Heart left ventricle (tissue), 16 donors: ENCODE results near the gene CHIT1. TPM values are rescaled to one million over a fixed set of nuclear protein-coding genes. Genes with fewer than 3 reads are reported as not detected.
"Not testable (repeated sequence)": the region's sequence is repeated elsewhere in the genome, so short reads cannot be mapped to it uniquely, and the experiment has no call there.

Experiments
- ATAC-seq, 4 donors: fragments of 200-7000 bp; cut with Tn5 transposase; one replicate each; pipeline ENCODE4 v1.9.1; 2020 to 2022; ENCODE audit warnings: moderate library complexity in 4 of 4, mild to moderate bottlenecking in 3 of 4, moderate number of reproducible peaks in 1 of 4
- DNase-seq, 5 donors: peaks; one replicate each; pipeline ENCODE4 v3.0.0-alpha.2; 2020
- H3K27ac ChIP-seq, 12 donors: fragments of 200-600 bp; sonication (generic) in 4 of 12; one replicate each; pipeline versions ENCODE4 v1.5.0 to v1.8.0; 2016 to 2022; ENCODE audit warnings: mild to moderate bottlenecking in 2 of 12
- H3K27me3 ChIP-seq, 9 donors: fragments of 200-600 bp; sonication (generic) in 2 of 9; one replicate each; pipeline versions ENCODE4 v1.5.1 to v1.8.0; 2016 to 2022; ENCODE audit warnings: mild to moderate bottlenecking in 3 of 9
- H3K36me3 ChIP-seq, 9 donors: fragments of 200-600 bp; sonication (generic) in 2 of 9; one replicate each; pipeline versions ENCODE4 v1.5.0 to v1.8.0; 2018 to 2022; ENCODE audit warnings: mild to moderate bottlenecking in 2 of 9
- H3K4me1 ChIP-seq, 12 donors: fragments of 200-600 bp; sonication (generic) in 4 of 12; one replicate each; pipeline versions ENCODE4 v1.5.0 to v1.8.0; 2016 to 2022; ENCODE audit warnings: mild to moderate bottlenecking in 3 of 12
- H3K4me3 ChIP-seq, 12 donors: fragments of 200-600 bp; sonication (generic) in 4 of 12; one replicate each; pipeline versions ENCODE4 v1.5.0 to v1.8.0; 2017 to 2022; ENCODE audit warnings: mild to moderate bottlenecking in 9 of 12, moderate library complexity in 4 of 12
- H3K9me3 ChIP-seq, 12 donors: fragments of 200-600 bp; sonication (generic) in 4 of 12; one replicate each; pipeline versions ENCODE4 v1.5.0 to v1.8.0; 2016 to 2022; ENCODE audit warnings: mild to moderate bottlenecking in 1 of 12
- CTCF ChIP-seq, 12 donors: fragments of 200-600 bp; sonication (generic) in 4 of 12; IDR thresholded peaks; one replicate each; pipeline versions ENCODE4 v1.5.0 to v1.8.0; 2018 to 2022; ENCODE audit warnings: antibody characterized with exemption in 12 of 12, mild to moderate bottlenecking in 5 of 12
- POLR2A ChIP-seq, 2 donors: fragments of 450-650 bp; IDR thresholded peaks; one replicate each; pipeline ENCODE4 v1.6.1; 2017; ENCODE audit warnings: antibody characterized with exemption in 2 of 2, mild to moderate bottlenecking in 2 of 2, moderate library complexity in 2 of 2
- WGBS, 4 donors: extraction: QIAGEN DNeasy Blood & Tissue Kit in 2 of 4; methylation state at CpG; one replicate each; pipeline versions ENCODE4 v1.1.5 to v1.1.7; 2013 to 2018; 5-methylcytosine and 5-hydroxymethylcytosine counted together
- intact Hi-C, 10 donors: fragments of 100-400 bp; cut with DNase I; formaldehyde crosslinking; loops; one replicate each; pipeline versions ENCODE4 v1.11.1 to v1.14.2; 2022
- polyA plus RNA-seq, 2 donors: library from polyadenylated mRNA; stranded (reverse); fragments of 200-250 nt; gene quantifications; one replicate each; pipeline ENCODE4 v1.2.3, GENCODE V29; 2013
- total RNA-seq, 9 donors: library from RNA; depleted of rRNA in 2 of 9; stranded (reverse); fragments of >200 nt in 2 of 9; fragmentation: NEBNext Ultra II Directional in 3 of 9; extraction: Animal tissue kit (Norgen Biotek cat#: 25700) in 3 of 9; gene quantifications; one replicate each; pipeline versions ENCODE4 v1.1.0 to v1.2.4, GENCODE V29; 2016 to 2023
- donor health status: ischemic (EF 13 %, LVEDD 7.1; RV severe dilation, severe dysfunction).
- donor health status: healthy with polysubstance abuse.
- donor health status: DM: no; HTN: yes; CAD: no.
- donor health status: DM: no; HTN: no; CAD: no.
- donor health status: ischemic (EF 25% LVEDD 6.9; RV normal size, moderate dysfunction).
- donor health status: ischemic (EF 25% LVEDD 5.7; RV mildly dilated, moderate dysfunction).
- donor health status: healthy.
- donor health status: DM: yes; HTN: yes; CAD: no.
- donor health status: ischemic (EF 35%, LVEDD 5.7; RV mildly dilated, moderate dysfunction).
- donor health status: nonischemic (EF 11% LVEDD 7.7; RV severe dilation, severe dysfunction).
- donor health status: DM: yes; HTN: yes; CAD: no.
- donor health status: PGD.
- donor health status: ischemic (EF 29% LVEDD 5.4; RV normal size, mild dysfunction).
- donor health status: nonischemic (EF 23%, LVEDD 6.1; RV moderate dilation, normal function).

CHIT1 gene
- total and polyA plus RNA-seq, 11 donors: 0.05 to 1.7 (median 0.22) TPM; not detected in 6

GRCh38 chr1:203251466-203251865 is 22.0 kb upstream of the CHIT1 start:
- Histone ChIP-seq H3K4me3 (no peak overlapping the region), H3K36me3 (no peaks in the 10 kb centered on the region), H3K27ac (no peak overlapping the region), H3K4me1 (no peaks in the 10 kb centered on the region), H3K27me3 (peaks cover 0 to 29% (median 0%) of the 10 kb centered on the region in 9 donors), H3K9me3 (peaks cover 0 to 10% (median 0%) of the 10 kb centered on the region in 12 donors)
- no peak for DNase-seq
- TF ChIP-seq CTCF (IDR thresholded peaks at IDR 0.05): no peak
- TF ChIP-seq POLR2A (IDR thresholded peaks at IDR 0.05): no peak
- WGBS, 4 donors: 91 to 94% (median 93%) methylated on average over 2 of the region's 2 CpGs
- no peak for ATAC-seq
- intact Hi-C loops: no loop called here

DNA sequence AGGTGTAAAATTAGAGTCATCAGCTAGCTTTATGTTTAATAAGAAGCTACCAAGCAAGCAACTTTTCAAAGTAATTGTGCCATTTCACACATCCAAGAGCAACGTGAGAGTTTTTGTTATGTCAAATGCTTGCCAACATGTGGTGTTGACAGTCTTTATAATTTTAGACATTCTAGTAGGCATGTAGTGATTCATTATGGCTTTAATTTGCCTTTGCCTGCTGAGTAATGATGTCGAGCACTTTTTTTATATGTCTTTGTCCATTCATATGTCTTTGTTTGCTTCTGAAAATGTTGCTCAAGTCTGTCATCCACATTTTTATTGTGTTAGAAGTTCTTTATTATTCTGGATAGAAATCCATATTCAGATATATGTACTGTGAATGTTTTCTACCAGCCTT is 21.4 kb upstream of the CHIT1 start:
- Histone ChIP-seq H3K9me3 (peaks cover 0 to 10% (median 0%) of the 10 kb centered on the region in 12 donors), H3K4me1 (no peaks in the 10 kb centered on the region), H3K27me3 (peaks cover 0 to 29% (median 0%) of the 10 kb centered on the region in 9 donors), H3K4me3 (no peak overlapping the region), H3K36me3 (no peaks in the 10 kb centered on the region), H3K27ac (no peak overlapping the region)
- DNase-seq: no peak
- no peak for TF ChIP-seq POLR2A (IDR thresholded peaks at IDR 0.05)
- TF ChIP-seq CTCF (IDR thresholded peaks at IDR 0.05): no peak
- ATAC-seq: no peak
- intact Hi-C loops: no loop called here
- WGBS, 4 donors: 51 to 54% (median 53%) methylated on average over 2 of the region's 2 CpGs

DNA sequence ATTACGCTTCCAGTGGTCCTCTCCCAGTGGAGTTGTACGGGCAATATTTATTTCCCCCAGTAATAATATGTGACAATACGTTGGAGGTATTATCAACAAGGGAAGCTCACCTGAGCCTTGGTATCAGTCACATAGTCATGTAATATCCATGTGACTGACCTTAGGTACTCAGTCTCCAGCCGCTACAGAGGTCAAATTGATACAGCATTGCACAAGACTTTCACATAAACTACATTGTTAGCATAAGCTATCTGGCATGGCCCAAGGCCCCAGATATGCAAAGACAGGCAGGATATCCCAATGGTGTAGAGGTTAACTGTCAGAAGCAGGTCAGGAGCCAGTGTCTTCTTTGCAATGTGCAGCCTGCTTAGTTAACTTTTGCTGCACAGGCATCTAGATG is 15.3 kb upstream of the CHIT1 start:
- intact Hi-C loops: loop anchor here in 1 of 10 donors (10.0 kb wide), 1 partner anchor 220 kb away; no protein-coding TSS in a partner anchor

DNA sequence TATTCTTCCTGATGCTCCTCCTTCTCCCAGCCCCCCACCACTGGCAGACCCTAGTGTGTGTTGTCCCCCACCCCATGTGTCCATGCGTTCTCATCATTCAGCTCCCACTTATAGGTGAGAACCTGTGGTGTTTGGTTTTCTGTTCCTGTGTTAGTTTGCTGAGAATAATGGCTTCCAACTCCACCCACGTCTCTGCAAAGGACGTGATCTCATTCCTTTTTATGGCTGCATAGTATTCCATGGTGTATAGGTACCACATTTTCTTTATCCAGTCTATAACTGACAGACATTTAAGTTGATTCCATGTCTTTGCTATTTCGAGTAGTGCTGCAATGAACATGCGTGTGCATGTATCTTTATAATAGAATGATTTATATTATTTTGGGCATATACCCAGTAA is 12.2 kb upstream of the CHIT1 start:
- WGBS, 4 donors: 84 to 88% (median 85%) methylated on average over 5 of the region's 5 CpGs
- not testable (repeated sequence) for H3K9me3 ChIP-seq, H3K36me3 ChIP-seq, H3K27ac ChIP-seq, ATAC-seq, H3K4me3 ChIP-seq, H3K4me1 ChIP-seq, DNase-seq
- intact Hi-C loops: loop anchor here in 1 of 10 donors (10.0 kb wide), 1 partner anchor 223 kb away; no protein-coding TSS in a partner anchor
- H3K27me3 ChIP-seq: peaks cover 0 to 12% (median 0%) of the 10 kb centered on the region in 9 donors

More for the DNA sequence above, 15.3 kb upstream of the CHIT1 start:
- no peak for ATAC-seq
- 44 to 63% (median 52%) methylated on average over 3 to 4 of the region's 4 CpGs for WGBS, 4 donors
- peaks cover 0 to 9% (median 0%) of the 10 kb centered on the region in 9 donors for H3K27me3 ChIP-seq
- no peak for DNase-seq
- H3K36me3 ChIP-seq: no peaks in the 10 kb centered on the region
- H3K9me3 ChIP-seq: no peaks in the 10 kb centered on the region
- no peaks in the 10 kb centered on the region for H3K4me1 ChIP-seq
- no peak overlapping the region for H3K27ac ChIP-seq
- no peak overlapping the region for H3K4me3 ChIP-seq
- TF ChIP-seq POLR2A (IDR thresholded peaks at IDR 0.05) (no peak), CTCF (IDR thresholded peaks at IDR 0.05) (no peak)
